ENCODE measurements around the gene MRNIP. TPM values are rescaled to one million over a fixed set of nuclear protein-coding genes. Genes with fewer than 3 reads are reported as not detected.

MRNIP gene
- total and polyA plus RNA-seq, 2 of the 4 experiments (the other 2 are of a cell fraction) = 6.6 to 24.7 TPM

GRCh38 chr5:179839328-179840256 lies 19.0 kb downstream of the MRNIP start:
- H2AFZ ChIP-seq (replicated peaks; ENCODE audit: low read length, poor library complexity) = no peak overlapping the region
- in situ Hi-C loops (cut with MboI; ENCODE audit: low sequenced_read_pairs) (no loop called here), intact Hi-C loops (cut with micrococcal nuclease) (no loop called here), dilution Hi-C loops (cut with HindIII; ENCODE audit: low sequenced_read_pairs, unreplicated experiment) (no loop called here)
- peak overlapping the region in 1 of 2 experiments; percentile 42; a peak in 1 of 4 replicates for H4K8ac ChIP-seq (ENCODE audit: low read depth in 2 of 2, low read length in 2 of 2)
- no peak overlapping the region for H2AK9ac ChIP-seq (replicated peaks; ENCODE audit: low read depth, low read length, poor library complexity)
- no peak overlapping the region for H3K4ac ChIP-seq (ENCODE audit: low read depth, low read length)
- no peak overlapping the region for H3K14ac ChIP-seq (replicated peaks; ENCODE audit: low read depth, low read length)
- no peak overlapping the region for H2BK5ac ChIP-seq (ENCODE audit: low read depth, low read length, poor library complexity, severe bottlenecking)
- H3K56ac ChIP-seq (ENCODE audit: extremely low read depth, insufficient read depth, low read length) = no peak overlapping the region
- peaks cover 0 to 9% of the 10 kb centered on the region in 2 experiments; a peak in 2 of 4 replicates for H3K79me1 ChIP-seq (ENCODE audit: low read depth in 1 of 2, low read length in 2 of 2)
- H3K4me2 ChIP-seq (ENCODE audit: low read depth, low read length) = no peak overlapping the region
- WGBS, 2 experiments (ENCODE audit: extremely low coverage in 2 of 2, insufficient read length in 1 of 2) = 90% methylated on average over 3 of the region's 16 CpGs; no CpG with 5 or more reads in 1 of the 2 experiments
- no peak overlapping the region for H2BK20ac ChIP-seq (ENCODE audit: low read depth, low read length)
- H3K4me3 ChIP-seq (ENCODE audit: insufficient read depth, low read depth, low read length) = no peak overlapping the region
- TF ChIP-seq MXI1 (IDR thresholded peaks at IDR 0.05; ENCODE audit: borderline replicate concordance, low read depth, low read length) (no peak), POLR2A (IDR thresholded peaks at IDR 0.05; ENCODE audit: low read depth, low read length) (peak; percentile 14), FOS (IDR thresholded peaks at IDR 0.05; ENCODE audit: low read depth, low read length) (no peak), MAZ (IDR thresholded peaks at IDR 0.05; ENCODE audit: borderline replicate concordance, low read depth, low read length) (no peak)
- H3K36me3 ChIP-seq (ENCODE audit: control insufficient read depth, insufficient read depth, low read length) = peaks cover 47% of the 10 kb centered on the region
- peak; percentile 39 for DNase-seq
- H3K23ac ChIP-seq (ENCODE audit: low read depth, low read length) = no peak overlapping the region
- no peak overlapping the region for H2AK5ac ChIP-seq (ENCODE audit: low read depth, low read length)
- BruUV-seq (replicated peaks) = no TSS peak
- no peak overlapping the region for H3K9ac ChIP-seq (ENCODE audit: low read depth, low read length)
- H3K18ac ChIP-seq (ENCODE audit: low read depth, low read length) = no peak overlapping the region
- H3K27ac ChIP-seq (ENCODE audit: insufficient read depth, low read length) = no peak overlapping the region
- peak; percentile 5; the same call in 1 of the 2 replicates for ATAC-seq (ENCODE audit: low read depth)
- H2BK120ac ChIP-seq (ENCODE audit: low read depth, low read length) = no peak overlapping the region
- H3K9me1 ChIP-seq (ENCODE audit: insufficient read depth, low read length) = no peaks in the 10 kb centered on the region; the same call in 1 of the 2 replicates
- CTCF ChIA-PET = no interaction called here
- POLR2A ChIA-PET (ENCODE audit: unreplicated experiment) = no interaction called here
- H2BK15ac ChIP-seq (ENCODE audit: low read depth, low read length) = no peak overlapping the region
- peaks cover 38% of the 10 kb centered on the region for H4K20me1 ChIP-seq (ENCODE audit: insufficient read depth, low read length)
- H4K5ac ChIP-seq (ENCODE audit: low read depth, low read length) = no peak overlapping the region
- no peak overlapping the region for H4K91ac ChIP-seq (ENCODE audit: insufficient read depth, low read depth, low read length)
- H3K27me3 ChIP-seq (ENCODE audit: control insufficient read depth, insufficient read depth, low read length) = no peaks in the 10 kb centered on the region
- H3K9me3 ChIP-seq (ENCODE audit: control insufficient read depth, insufficient read depth, low read length) = peaks cover 4% of the 10 kb centered on the region
- no peaks in the 10 kb centered on the region for H3K4me1 ChIP-seq (ENCODE audit: control insufficient read depth, insufficient read depth, low read length)

Measured in IMR-90 (cell line).